Left lung (tissue), 10 donors: ENCODE results near the gene SIDT1. TPM values are rescaled to one million over a fixed set of nuclear protein-coding genes. Genes with fewer than 3 reads are reported as not detected.

Experiments used
- ATAC-seq: fragments of 200-7000 bp; cut with Tn5 transposase; one replicate; pipeline ENCODE4 v1.9.1; 2020; ENCODE audit warnings: moderate library complexity
- DNase-seq, 4 donors: peaks; one replicate each; pipeline ENCODE4 v3.0.0-alpha.2; 2013 to 2020
- H3K27ac ChIP-seq, 2 donors: fragments of 200-600 bp; sonication (generic) in 1 of 2; one replicate each; pipeline versions ENCODE4 v1.5.0 to v1.8.0; 2020 to 2021
- H3K27me3 ChIP-seq, 2 donors: fragments of 200-600 bp; sonication (generic) in 1 of 2; one replicate each; pipeline versions ENCODE4 v1.5.0 to v1.8.0; 2020 to 2021
- H3K36me3 ChIP-seq, 2 donors: fragments of 200-600 bp; sonication (generic) in 1 of 2; one replicate each; pipeline versions ENCODE4 v1.5.0 to v1.8.0; 2020 to 2021
- H3K4me1 ChIP-seq, 2 donors: fragments of 200-600 bp; one replicate each; pipeline ENCODE4 v1.8.0; 2021
- H3K4me3 ChIP-seq, 2 donors: fragments of 200-600 bp; sonication (generic) in 1 of 2; one replicate each; pipeline versions ENCODE4 v1.5.0 to v1.8.0; 2020 to 2021; ENCODE audit warnings: mild to moderate bottlenecking in 1 of 2
- H3K9me3 ChIP-seq, 2 donors: fragments of 200-600 bp; sonication (generic) in 1 of 2; one replicate each; pipeline versions ENCODE4 v1.5.0 to v1.8.0; 2020 to 2021
- CTCF ChIP-seq, 2 donors: fragments of 200-600 bp; sonication (generic) in 1 of 2; IDR thresholded peaks; one replicate each; pipeline versions ENCODE4 v1.5.0 to v1.8.0; 2021; ENCODE audit warnings: antibody characterized with exemption in 2 of 2
- intact Hi-C, 2 donors: fragments of 100-400 bp; cut with DNase I; formaldehyde crosslinking; loops; one replicate each; pipeline versions ENCODE4 v1.11.2 to v1.14.2; 2022
- polyA plus RNA-seq, 6 donors: library from polyadenylated mRNA; unstranded; fragments of 120-200 nt; gene quantifications; one replicate each; pipeline ENCODE4 v1.2.1, GENCODE V29; 2013; ENCODE audit not compliant: insufficient read length in 6 of 6
- total RNA-seq, 2 donors: library from RNA; stranded (reverse); fragmentation: NEBNext Ultra II Directional; extraction: Animal tissue kit (Norgen Biotek cat#: 25700); gene quantifications; one replicate each; pipeline ENCODE4 v1.2.1, GENCODE V29; 2021
- donor health status: DM: no; HTN: yes; CAD: no.
- donor health status: DM: no; HTN: no; CAD: no.

The SIDT1 gene
- total and polyA plus RNA-seq, 8 donors, result 1.8 to 4.7 (median 2.7) TPM

- ATAC-seq (no peak), DNase-seq (no peak)
- no peak for TF ChIP-seq CTCF (IDR thresholded peaks at IDR 0.05)
- no peaks in the 10 kb centered on the region for H3K9me3 ChIP-seq
- H3K27me3 ChIP-seq, result no peaks in the 10 kb centered on the region
- H3K4me3 ChIP-seq, result no peak overlapping the region
- no peaks in the 10 kb centered on the region for H3K4me1 ChIP-seq
- H3K36me3 ChIP-seq, result no peaks in the 10 kb centered on the region
- no peak overlapping the region for H3K27ac ChIP-seq
- intact Hi-C loops, result loop anchor here in 1 of 2 donors (10.0 kb wide), 1 partner anchor 75 kb away; no protein-coding TSS in a partner anchor
These were observed 37.8 kb downstream of the SIDT1 start for GRCh38 chr3:113570158-113570557.

- Histone ChIP-seq H3K27me3 (no peaks in the 10 kb centered on the region), H3K36me3 (no peaks in the 10 kb centered on the region), H3K27ac (no peak overlapping the region), H3K4me3 (no peak overlapping the region), H3K9me3 (no peaks in the 10 kb centered on the region), H3K4me1 (no peaks in the 10 kb centered on the region)
- TF ChIP-seq CTCF (IDR thresholded peaks at IDR 0.05), result no peak
- no peak for DNase-seq
- intact Hi-C loops, result loop anchor here in 1 of 2 donors (10.0 kb wide), 1 partner anchor 77 kb away; no protein-coding TSS in a partner anchor
- no peak for ATAC-seq
These were observed 39.0 kb downstream of the SIDT1 start for GRCh38 chr3:113571360-113571759.

- Histone ChIP-seq H3K4me1 (peaks cover 0 to 4% of the 10 kb centered on the region in 2 donors), H3K36me3 (no peaks in the 10 kb centered on the region), H3K27me3 (no peaks in the 10 kb centered on the region), H3K27ac (no peak overlapping the region), H3K9me3 (no peaks in the 10 kb centered on the region), H3K4me3 (no peak overlapping the region)
- DNase-seq (no peak), ATAC-seq (no peak)
- intact Hi-C loops, result loop anchor here in 1 of 2 donors (10.0 kb wide), 1 partner anchor 79 kb away; no protein-coding TSS in a partner anchor
- no peak for TF ChIP-seq CTCF (IDR thresholded peaks at IDR 0.05)
These were observed 41.4 kb downstream of the SIDT1 start for GRCh38 chr3:113573728-113574127.

- no peak for DNase-seq
- no peak overlapping the region for H3K4me3 ChIP-seq
- no peak for ATAC-seq
- no peak for TF ChIP-seq CTCF (IDR thresholded peaks at IDR 0.05)
- no peaks in the 10 kb centered on the region for H3K9me3 ChIP-seq
- peaks cover 0 to 4% of the 10 kb centered on the region in 2 donors for H3K4me1 ChIP-seq
- no peak overlapping the region for H3K27ac ChIP-seq
- no peaks in the 10 kb centered on the region for H3K27me3 ChIP-seq
- intact Hi-C loops, result loop anchor here in 1 of 2 donors (10.0 kb wide), 1 partner anchor 79 kb away; no protein-coding TSS in a partner anchor
- no peaks in the 10 kb centered on the region for H3K36me3 ChIP-seq
These were observed 41.9 kb downstream of the SIDT1 start for GRCh38 chr3:113574213-113574612.

- no peak for TF ChIP-seq CTCF (IDR thresholded peaks at IDR 0.05)
- DNase-seq, result no peak
- no peak overlapping the region for H3K4me3 ChIP-seq
- no peak for ATAC-seq
- no peaks in the 10 kb centered on the region for H3K36me3 ChIP-seq
- H3K9me3 ChIP-seq, result no peaks in the 10 kb centered on the region
- intact Hi-C loops, result loop anchor here in 1 of 2 donors (10.0 kb wide), 1 partner anchor 80 kb away; no protein-coding TSS in a partner anchor
- H3K4me1 ChIP-seq, result peaks cover 0 to 4% of the 10 kb centered on the region in 2 donors
- no peaks in the 10 kb centered on the region for H3K27me3 ChIP-seq
- no peak overlapping the region for H3K27ac ChIP-seq
These were observed 42.9 kb downstream of the SIDT1 start for GRCh38 chr3:113575206-113575605.
